Measurements from ENCODE around the gene TLE5. TPM values are rescaled to one million over a fixed set of nuclear protein-coding genes. Genes with fewer than 3 reads are reported as not detected.

Gene TLE5
- total RNA-seq, 1 donor from 2014 or later, result 258 TPM

GRCh38 chr19:3034406-3034655 is 28.0 kb downstream of the TLE5 start:
- Mint-ChIP-seq H3K4me1 (ENCODE audit: low read depth, unreplicated experiment) (peaks cover 13% of the 10 kb centered on the region), H3K4me3 (ENCODE audit: unreplicated experiment) (no peak overlapping the region), H3K27me3 (ENCODE audit: unreplicated experiment) (peaks cover 52% of the 10 kb centered on the region), H3K27ac (ENCODE audit: unreplicated experiment) (no peak overlapping the region), H3K9me3 (ENCODE audit: unreplicated experiment) (peaks cover 15% of the 10 kb centered on the region), H3K36me3 (ENCODE audit: unreplicated experiment) (no peaks in the 10 kb centered on the region)
- DNase-seq, result no peak
- TF ChIP-seq CTCF (IDR thresholded peaks at IDR 0.05; ENCODE audit: partially characterized antibody, unreplicated experiment), result no peak

- Mint-ChIP-seq H3K27ac (ENCODE audit: unreplicated experiment) (no peak overlapping the region), H3K9me3 (ENCODE audit: unreplicated experiment) (peaks cover 15% of the 10 kb centered on the region), H3K36me3 (ENCODE audit: unreplicated experiment) (no peaks in the 10 kb centered on the region), H3K27me3 (ENCODE audit: unreplicated experiment) (peaks cover 50% of the 10 kb centered on the region), H3K4me3 (ENCODE audit: unreplicated experiment) (no peak overlapping the region), H3K4me1 (ENCODE audit: low read depth, unreplicated experiment) (peaks cover 13% of the 10 kb centered on the region)
- no peak for DNase-seq
- TF ChIP-seq CTCF (IDR thresholded peaks at IDR 0.05; ENCODE audit: partially characterized antibody, unreplicated experiment), result no peak
Measured at GRCh38 chr19:3033595-3034405, 28.5 kb downstream of the TLE5 start.

- DNase-seq, result no peak
- Mint-ChIP-seq H3K4me1 (ENCODE audit: low read depth, unreplicated experiment) (peaks cover 13% of the 10 kb centered on the region), H3K4me3 (ENCODE audit: unreplicated experiment) (no peak overlapping the region), H3K27me3 (ENCODE audit: unreplicated experiment) (peaks cover 52% of the 10 kb centered on the region), H3K27ac (ENCODE audit: unreplicated experiment) (no peak overlapping the region), H3K9me3 (ENCODE audit: unreplicated experiment) (peaks cover 14% of the 10 kb centered on the region), H3K36me3 (ENCODE audit: unreplicated experiment) (no peaks in the 10 kb centered on the region)
- TF ChIP-seq CTCF (IDR thresholded peaks at IDR 0.05; ENCODE audit: partially characterized antibody, unreplicated experiment), result no peak
Measured at GRCh38 chr19:3031607-3031867, 30.8 kb downstream of the TLE5 start.

GRCh38 chr19:3029065-3029923 is 33.0 kb downstream of the TLE5 start, which contains the start of gene TLE2:
Gene TLE2, minus strand, starts transcription at chr19:3029280. Its CDS starts 376 bp downstream, at chr19:3028904.
- DNase-seq, result no peak
- H3K4me1 Mint-ChIP-seq (ENCODE audit: low read depth, unreplicated experiment), result peaks cover 3% of the 10 kb centered on the region
- no peaks in the 10 kb centered on the region for H3K36me3 Mint-ChIP-seq (ENCODE audit: unreplicated experiment)
- no peak within 1 kb of the TSS for H3K4me3 Mint-ChIP-seq (ENCODE audit: unreplicated experiment)
- peak within 1 kb of the TSS; percentile 33 for H3K27ac Mint-ChIP-seq (ENCODE audit: unreplicated experiment)
- H3K9me3 Mint-ChIP-seq (ENCODE audit: unreplicated experiment), result peaks cover 10% of the 10 kb centered on the region
- no peak for TF ChIP-seq CTCF (IDR thresholded peaks at IDR 0.05; ENCODE audit: partially characterized antibody, unreplicated experiment)
- H3K27me3 Mint-ChIP-seq (ENCODE audit: unreplicated experiment), result peaks cover 40% of the 10 kb centered on the region

All from glutamatergic neuron (in vitro differentiated cells).